Common myeloid progenitor, CD34-positive (primary cell): ENCODE results near the gene CDADC1.

ENCODE experiments used
- CTCF ChIA-PET: fragments of 350-600 bp; sonication (Branson Sonifier 250); formaldehyde crosslinking; loops from one replicate; lab custom pipeline; 2021; ENCODE audit warnings: antibody characterized with exemption; lab: Charles Lee
- POLR2A ChIA-PET: fragments of 350-600 bp; sonication (Branson Sonifier 250); formaldehyde crosslinking; loops from one replicate; lab custom pipeline; 2021; ENCODE audit warnings: antibody characterized with exemption; lab: Charles Lee
- DNase-seq, 3 donors: peaks; one replicate each; pipeline versions ENCODE4 v3.0.0 to v3.0.0-alpha.2; 2013
- H3K27ac ChIP-seq, 2 experiments: 1 replicate in 1 of 2; 2 replicates in 1 of 2; pipeline ENCODE4 v1.7.0; 2013; ENCODE audit warnings: inconsistent platforms in 2 of 2, low read length in 2 of 2, mild to moderate bottlenecking in 2 of 2, low read depth in 1 of 2, moderate library complexity in 1 of 2; ENCODE audit not compliant: severe bottlenecking in 2 of 2, insufficient read depth in 1 of 2, poor library complexity in 1 of 2
- H3K27me3 ChIP-seq, 5 experiments: replicated peaks in 2 of 5; 1 replicate in 3 of 5; 2 replicates in 2 of 5; pipeline versions ENCODE4 v1.6.1 to v1.7.0; 2013; ENCODE audit warnings: low read length in 4 of 5, mild to moderate bottlenecking in 2 of 5, moderate library complexity in 2 of 5, inconsistent platforms in 1 of 5; ENCODE audit not compliant: insufficient read depth in 5 of 5, control insufficient read depth in 4 of 5
- H3K36me3 ChIP-seq, 4 experiments: 1 replicate in 2 of 4; 2 replicates in 2 of 4; pipeline versions ENCODE4 v1.6.1 to v1.7.0; 2013; ENCODE audit warnings: low read length in 3 of 4, control low read depth in 1 of 4, mild to moderate bottlenecking in 1 of 4; ENCODE audit not compliant: control insufficient read depth in 4 of 4, insufficient read depth in 4 of 4
- H3K4me1 ChIP-seq, 4 experiments: 1 replicate in 3 of 4; 2 replicates in 1 of 4; pipeline versions ENCODE4 v1.6.1 to v1.7.1; 2013; ENCODE audit warnings: low read length in 3 of 4, mild to moderate bottlenecking in 3 of 4, control low read depth in 1 of 4, inconsistent platforms in 1 of 4, moderate library complexity in 1 of 4; ENCODE audit not compliant: control insufficient read depth in 4 of 4, insufficient read depth in 4 of 4; ENCODE audit errors: control extremely low read depth in 1 of 4
- H3K4me3 ChIP-seq, 7 experiments: 1 replicate in 4 of 7; 2 replicates in 3 of 7; pipeline versions ENCODE4 v1.5.1 to v1.7.0; 2013; ENCODE audit warnings: mild to moderate bottlenecking in 7 of 7, low read length in 6 of 7, moderate library complexity in 6 of 7, inconsistent platforms in 2 of 7, low read depth in 2 of 7, control low read depth in 1 of 7; ENCODE audit not compliant: insufficient read depth in 4 of 7, control insufficient read depth in 1 of 7; ENCODE audit errors: extremely low read depth in 1 of 7
- H3K9me3 ChIP-seq, 5 experiments: 1 replicate in 4 of 5; 2 replicates in 1 of 5; pipeline versions ENCODE4 v1.6.1 to v1.7.1; 2013; ENCODE audit warnings: low read length in 4 of 5, mild to moderate bottlenecking in 2 of 5, inconsistent platforms in 1 of 5, low read depth in 1 of 5, moderate library complexity in 1 of 5; ENCODE audit not compliant: control insufficient read depth in 4 of 5, insufficient read depth in 2 of 5; ENCODE audit errors: control extremely low read depth in 1 of 5
- WGBS: methylation state at CpG from one replicate; pipeline ENCODE4 v1.1.5; 2013; ENCODE audit not compliant: insufficient coverage; 5-methylcytosine and 5-hydroxymethylcytosine counted together

Gene CDADC1

GRCh38 chr13:49213997-49214916 lies 33.5 kb upstream of the CDADC1 start:
- Histone ChIP-seq H3K27ac (no peak overlapping the region), H3K27me3 (peaks cover 0 to 9% (median 0%) of the 10 kb centered on the region in 5 experiments), H3K9me3 (peaks cover 0 to 7% (median 0%) of the 10 kb centered on the region in 5 experiments), H3K4me3 (no peak overlapping the region), H3K36me3 (peaks cover 0 to 6% (median 3%) of the 10 kb centered on the region in 4 experiments), H3K4me1 (peaks cover 10 to 30% (median 20%) of the 10 kb centered on the region in 4 experiments)
- WGBS, result 85% methylated on average over 5 of the region's 6 CpGs
- ChIA-PET CTCF (interaction anchor here (0.6 to 1.8 kb wide), 9 partner anchors 8 to 222 kb away, joined by 3 to 13 read pairs (median 3); no protein-coding TSS in a partner anchor), POLR2A (no interaction called here)
- peak in 1 of 3 donors; percentile 8 for DNase-seq

- Histone ChIP-seq H3K27ac (no peak overlapping the region), H3K36me3 (peaks cover 0 to 4% (median 2%) of the 10 kb centered on the region in 4 experiments), H3K27me3 (peaks cover 0 to 16% (median 0%) of the 10 kb centered on the region in 5 experiments), H3K9me3 (peaks cover 0 to 7% (median 0%) of the 10 kb centered on the region in 5 experiments), H3K4me1 (peaks cover 10 to 33% (median 21%) of the 10 kb centered on the region in 4 experiments), H3K4me3 (no peak overlapping the region)
- POLR2A ChIA-PET, result no interaction called here
- DNase-seq, result peak; percentile 83 to 96 (median 94)
- 50% methylated on average over 4 of the region's 6 CpGs for WGBS
- CTCF ChIA-PET, result interaction anchor here (0.7 to 1.8 kb wide), 7 partner anchors 9 to 222 kb away, joined by 3 to 13 read pairs (median 3); no protein-coding TSS in a partner anchor
Observed at GRCh38 chr13:49214917-49215376, 32.8 kb upstream of the CDADC1 start.

GRCh38 chr13:49216334-49216733 lies 31.4 kb upstream of the CDADC1 start:
- Histone ChIP-seq H3K27me3 (peaks cover 0 to 30% (median 8%) of the 10 kb centered on the region in 5 experiments), H3K36me3 (no peaks in the 10 kb centered on the region), H3K4me3 (no peak overlapping the region), H3K4me1 (peaks cover 10 to 44% (median 31%) of the 10 kb centered on the region in 4 experiments), H3K9me3 (peaks cover 0 to 7% (median 0%) of the 10 kb centered on the region in 5 experiments), H3K27ac (no peak overlapping the region)
- CTCF ChIA-PET, result interaction anchor here (0.8 to 2.1 kb wide), 8 partner anchors 12 to 237 kb away, joined by 3 to 16 read pairs (median 3); no protein-coding TSS in a partner anchor
- POLR2A ChIA-PET, result no interaction called here
- DNase-seq, result no peak
- WGBS, result 94% methylated on average over 3 of the region's 6 CpGs

- ChIA-PET POLR2A (no interaction called here), CTCF (interaction anchor here (1.0 to 2.1 kb wide), 5 partner anchors 18 to 65 kb away, joined by 3 to 16 read pairs (median 5); partner anchors contain the start of gene CDADC1)
- no peaks in the 10 kb centered on the region for H3K36me3 ChIP-seq
- peaks cover 0 to 10% (median 0%) of the 10 kb centered on the region in 5 experiments for H3K9me3 ChIP-seq
- H3K27me3 ChIP-seq, result peaks cover 10 to 43% (median 20%) of the 10 kb centered on the region in 5 experiments
- peaks cover 10 to 44% (median 31%) of the 10 kb centered on the region in 4 experiments for H3K4me1 ChIP-seq
- WGBS, result 95% methylated on average over 17 of the region's 17 CpGs
- H3K4me3 ChIP-seq, result no peak overlapping the region
- no peak overlapping the region for H3K27ac ChIP-seq
- no peak for DNase-seq
Observed at GRCh38 chr13:49217962-49218492, 29.7 kb upstream of the CDADC1 start.

- peaks cover 10 to 44% (median 20%) of the 10 kb centered on the region in 5 experiments for H3K27me3 ChIP-seq
- H3K27ac ChIP-seq, result no peak overlapping the region
- no peaks in the 10 kb centered on the region for H3K36me3 ChIP-seq
- 80% methylated on average over 24 of the region's 25 CpGs for WGBS
- H3K9me3 ChIP-seq, result peaks cover 0 to 10% (median 0%) of the 10 kb centered on the region in 5 experiments
- POLR2A ChIA-PET, result no interaction called here
- no peak overlapping the region for H3K4me3 ChIP-seq
- DNase-seq, result no peak
- peaks cover 10 to 42% (median 29%) of the 10 kb centered on the region in 4 experiments for H3K4me1 ChIP-seq
- CTCF ChIA-PET, result interaction anchor here (1.0 to 2.0 kb wide), 5 partner anchors 12 to 82 kb away, joined by 3 to 8 read pairs (median 5); partner anchors contain the start of gene CDADC1
Observed at GRCh38 chr13:49218493-49219051, 29.2 kb upstream of the CDADC1 start.

- POLR2A ChIA-PET, result no interaction called here
- peaks cover 4 to 31% (median 20%) of the 10 kb centered on the region in 4 experiments for H3K4me1 ChIP-seq
- H3K36me3 ChIP-seq, result no peaks in the 10 kb centered on the region
- H3K4me3 ChIP-seq, result peak overlapping the region; percentile 52 to 76 (median 58)
- DNase-seq, result peak in 2 of 3 donors; percentile 54 to 64
- peaks cover 10 to 45% (median 20%) of the 10 kb centered on the region in 5 experiments for H3K27me3 ChIP-seq
- H3K27ac ChIP-seq, result no peak overlapping the region
- CTCF ChIA-PET, result interaction anchor here (0.8 to 2.0 kb wide), 9 partner anchors 11 to 81 kb away, joined by 3 to 8 read pairs (median 3); no protein-coding TSS in a partner anchor
- 21% methylated on average over 17 of the region's 17 CpGs for WGBS
- H3K9me3 ChIP-seq, result peaks cover 0 to 10% (median 0%) of the 10 kb centered on the region in 5 experiments
Observed at GRCh38 chr13:49219647-49220035, 28.1 kb upstream of the CDADC1 start.
